Measurements from ENCODE around the gene TENM3.
"Not testable (repeated sequence)": the region's sequence is repeated elsewhere in the genome, so short reads cannot be mapped to it uniquely, and the experiment has no call there.

TENM3 gene

GRCh38 chr4:182228991-182229577 is 14.1 kb upstream of the TENM3 start:
- no peak for DNase-seq

DNA sequence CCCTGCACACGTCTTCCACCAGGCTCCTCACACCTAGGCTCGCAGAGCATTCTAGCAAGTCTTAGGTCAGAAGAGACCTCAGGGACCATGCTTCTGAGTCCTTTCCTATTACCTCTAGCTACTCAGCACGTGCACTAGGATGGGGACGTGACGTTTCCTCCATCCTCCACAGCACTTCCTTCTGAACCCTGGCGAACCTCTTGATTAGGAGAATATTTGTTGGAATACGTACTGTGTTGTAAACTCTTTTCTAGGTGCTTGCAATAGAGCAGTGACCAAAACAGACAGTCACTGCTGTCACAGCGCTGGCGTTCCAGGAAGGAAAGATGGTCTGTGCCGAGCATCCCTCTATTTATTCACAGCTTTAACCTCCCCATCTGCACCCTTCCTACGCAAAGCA is 12.9 kb upstream of the TENM3 start:
- DNase-seq, result no peak

GRCh38 chr4:182231080-182231479 is 12.1 kb upstream of the TENM3 start:
- DNase-seq, result no peak

DNA sequence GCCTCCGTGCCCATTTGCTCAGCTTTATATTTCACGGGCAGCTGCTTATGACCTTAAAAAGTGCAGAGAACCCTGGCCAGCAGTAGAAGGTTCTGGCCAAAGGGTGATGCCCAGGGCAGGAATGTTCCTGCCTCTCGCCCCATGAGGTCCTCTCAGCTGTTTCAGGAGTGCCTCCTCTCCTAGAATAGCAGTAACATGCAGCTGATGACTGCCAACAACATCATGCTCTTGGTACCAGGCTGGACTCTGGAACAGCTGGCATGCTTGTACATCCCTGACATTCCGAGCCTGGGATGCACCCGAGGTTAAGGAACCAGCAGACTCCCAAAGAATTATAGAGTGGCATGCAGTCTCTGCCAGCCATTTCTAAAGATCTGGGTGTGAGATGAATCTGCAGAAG is 11.7 kb upstream of the TENM3 start:
- DNase-seq, result no peak

DNA sequence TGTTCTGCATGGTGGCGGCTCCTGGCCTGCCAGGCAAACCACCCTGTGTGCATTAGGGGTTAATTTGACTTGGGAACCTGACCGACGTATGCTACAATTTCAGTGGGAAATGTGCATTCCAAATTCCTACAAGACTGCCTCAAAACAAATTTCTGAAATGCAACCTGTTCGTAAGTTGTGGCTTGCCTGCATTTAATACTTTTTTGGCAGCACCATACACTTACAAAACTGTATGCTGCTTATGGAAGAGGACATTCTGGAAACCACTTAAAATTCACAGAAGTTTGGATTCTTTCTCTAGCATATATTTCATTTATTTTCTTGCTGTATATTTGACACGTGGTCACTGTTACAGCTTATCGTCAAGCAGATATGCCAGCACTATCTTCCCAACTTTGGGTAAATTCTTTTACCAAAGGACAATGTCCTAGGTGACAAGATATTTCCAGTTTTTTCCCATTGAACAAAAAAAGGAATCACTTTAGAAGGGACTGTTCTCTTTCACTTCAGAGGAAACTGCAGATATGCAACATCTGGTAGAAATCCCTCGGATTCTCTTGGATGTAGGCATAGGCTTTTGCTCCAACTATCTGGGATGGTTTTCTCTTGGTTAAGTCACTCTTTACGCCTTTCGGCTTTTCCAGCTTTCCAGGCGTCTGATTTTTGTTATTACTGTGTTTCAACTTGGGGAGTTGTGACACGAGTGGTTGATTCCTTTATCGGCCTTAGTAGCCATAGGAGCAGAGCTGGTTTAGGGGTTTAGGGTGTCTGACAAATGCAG is 9.7 kb upstream of the TENM3 start:
- DNase-seq, result no peak

- no peak for DNase-seq
Measured at GRCh38 chr4:182235021-182235795, 8.0 kb upstream of the TENM3 start.

- no peak for DNase-seq
Measured at GRCh38 chr4:182236186-182236585, 7.0 kb upstream of the TENM3 start.

DNA sequence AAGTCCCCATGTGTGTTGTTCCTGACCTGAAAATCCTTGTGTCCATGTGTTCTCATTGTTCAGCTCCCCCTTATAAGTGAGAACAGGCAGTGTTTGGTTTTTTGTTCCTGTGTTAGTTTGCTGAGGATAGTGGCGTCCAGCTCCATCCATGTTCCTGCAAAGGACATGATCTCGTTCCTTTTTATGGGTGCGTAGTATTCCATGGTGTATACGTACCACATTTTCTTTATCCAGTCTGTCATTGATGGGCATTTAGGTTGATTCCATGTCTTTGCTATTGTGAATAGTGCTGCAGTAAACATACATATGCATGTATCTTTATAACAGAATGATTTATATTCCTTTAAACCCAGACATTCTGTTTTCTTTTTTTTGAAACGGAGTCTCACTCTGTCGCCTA is 6.2 kb upstream of the TENM3 start:
- not testable (repeated sequence) for DNase-seq

DNA sequence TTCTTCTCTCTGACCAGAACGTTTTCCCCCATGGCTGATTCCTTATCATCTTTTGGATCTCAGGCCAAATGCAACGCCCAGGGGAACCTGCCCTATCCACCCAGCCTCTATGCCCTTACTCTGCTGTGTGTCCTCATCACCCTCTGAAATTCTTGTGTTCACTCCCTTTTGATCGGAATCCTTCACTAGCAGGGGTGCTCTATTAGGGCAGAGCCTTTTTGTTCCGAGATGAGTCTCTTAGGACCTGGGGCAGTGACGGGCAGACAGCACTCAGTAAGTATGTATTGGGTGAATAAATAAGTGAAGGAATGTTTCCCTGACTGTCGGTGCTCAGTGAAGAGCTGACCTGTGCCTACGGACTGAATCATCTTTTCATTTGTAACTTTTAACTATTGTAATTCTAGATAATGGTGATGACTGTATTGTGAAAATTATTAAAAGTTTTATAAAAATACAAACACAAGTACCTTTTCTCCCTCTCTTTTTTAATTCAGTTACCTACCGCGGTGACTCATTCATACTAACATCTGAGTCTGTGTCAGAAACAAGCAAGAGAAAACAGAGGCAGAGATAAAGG is 4.8 kb upstream of the TENM3 start:
- no peak for DNase-seq

GRCh38 chr4:182240161-182241130 is 2.8 kb upstream of the TENM3 start:
- no peak for DNase-seq

- not testable (repeated sequence) for DNase-seq
Measured at GRCh38 chr4:182242260-182242659, 942 bp upstream of the TENM3 start.

- no peak for DNase-seq
Measured at GRCh38 chr4:182242787-182243186, 415 bp upstream of the TENM3 start.

DNA sequence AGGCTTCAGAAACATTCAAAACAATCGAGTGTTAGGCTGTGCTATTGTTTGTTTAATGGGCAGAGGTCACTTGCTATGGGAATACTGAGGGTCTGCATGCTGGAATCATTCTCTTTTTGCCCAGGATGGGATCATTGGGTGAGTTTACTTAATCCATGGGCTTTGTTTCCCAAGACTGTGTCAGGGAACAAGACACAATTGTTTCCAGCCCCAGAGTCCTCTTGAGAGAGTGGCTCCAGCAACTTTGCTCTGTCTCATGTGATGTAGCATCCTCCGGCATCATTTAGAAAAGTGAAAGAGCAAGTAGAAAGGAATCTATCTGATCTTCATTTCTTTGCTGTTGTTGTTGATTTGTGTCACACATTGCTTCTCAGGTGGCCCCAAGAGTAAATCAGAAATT is 1.8 kb downstream of the TENM3 start:
- DNase-seq, result no peak

DNA sequence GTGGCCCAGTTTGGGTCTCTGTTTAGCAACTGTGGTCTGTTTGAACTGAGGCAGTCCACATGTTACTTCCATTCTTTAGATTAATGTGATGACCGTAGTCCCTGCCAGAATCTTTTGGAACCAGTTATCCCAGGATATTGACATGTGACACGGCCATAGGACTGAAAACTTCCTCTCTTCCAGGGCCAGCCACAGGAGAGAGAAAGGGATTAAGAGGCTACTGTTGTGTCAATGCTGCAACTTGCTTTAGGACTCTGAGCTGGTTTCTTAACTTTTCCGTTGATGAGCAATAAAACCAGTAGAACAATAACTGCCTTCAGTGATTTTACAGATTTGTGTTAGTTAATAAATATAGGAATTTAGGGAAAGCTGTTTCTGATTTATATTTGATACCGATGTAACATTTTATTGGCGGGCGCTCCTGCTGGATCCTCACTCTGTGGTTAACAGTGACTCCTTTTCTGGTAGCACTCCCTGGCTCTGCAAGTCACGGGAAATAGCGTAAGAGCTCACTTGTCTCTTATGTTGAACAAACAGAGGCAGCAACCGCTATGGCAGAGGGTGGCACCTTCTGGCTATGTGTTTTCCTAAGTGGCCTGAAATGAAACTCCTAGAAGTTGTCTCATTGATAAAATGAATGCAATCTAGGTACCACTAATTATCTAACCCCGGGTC is 2.5 kb downstream of the TENM3 start:
- DNase-seq, result no peak

DNA sequence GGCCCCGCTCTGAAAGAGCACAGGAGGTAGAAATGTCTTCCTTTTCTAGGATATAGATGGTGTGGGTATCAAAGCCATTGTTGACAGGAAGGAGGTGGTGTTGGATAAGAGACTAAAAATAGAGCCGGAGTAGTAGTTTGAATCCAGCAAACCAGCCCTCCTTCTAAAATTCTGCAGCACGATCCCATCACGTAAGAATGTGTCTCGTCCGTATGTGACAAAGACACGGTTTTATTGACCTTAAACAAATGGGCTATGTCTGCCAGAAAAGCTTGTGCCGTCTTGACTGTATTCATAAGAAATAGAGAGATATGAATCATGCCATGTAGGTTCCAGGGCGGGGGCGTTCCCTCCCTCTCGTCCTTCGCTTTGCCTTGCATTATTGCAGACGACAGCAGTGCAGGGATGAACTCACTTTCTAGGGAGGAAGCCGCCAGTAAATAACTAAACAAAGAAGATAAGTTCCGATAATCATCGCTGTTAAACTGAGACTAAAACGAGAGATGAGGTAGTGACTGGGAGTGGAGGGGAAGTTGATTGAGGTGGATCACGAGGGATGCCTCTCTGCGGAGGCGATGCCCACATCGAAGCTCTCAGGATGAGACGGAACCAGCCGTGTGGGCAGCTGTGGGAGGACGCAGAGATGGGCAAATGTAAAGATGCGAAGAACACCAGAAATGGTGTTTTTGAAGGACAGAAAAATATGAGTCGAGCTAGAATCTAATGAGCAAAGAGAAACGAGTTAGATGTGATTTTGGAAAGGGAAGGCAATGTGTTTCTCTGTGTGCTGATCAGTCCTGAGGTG is 3.4 kb downstream of the TENM3 start:
- DNase-seq, result no peak

DNA sequence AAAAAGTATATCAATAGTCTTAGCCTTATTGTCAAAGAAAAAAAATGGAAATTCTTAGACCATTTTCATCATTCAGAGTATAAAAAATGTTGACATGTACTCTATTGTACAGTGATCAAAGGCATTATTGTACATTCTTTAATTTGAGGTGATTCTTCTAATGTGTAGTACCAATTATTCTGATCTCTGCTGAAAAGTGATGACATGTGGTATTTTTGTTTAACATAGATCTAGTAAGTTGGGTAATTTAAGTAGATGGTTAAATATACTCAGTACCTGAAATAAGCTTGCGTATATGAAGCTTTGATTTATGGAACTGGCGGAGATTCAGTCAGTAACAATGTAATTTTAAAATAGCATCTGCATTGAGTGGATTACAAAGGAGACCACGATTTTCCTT is 5.1 kb downstream of the TENM3 start:
- no peak for DNase-seq

DNA sequence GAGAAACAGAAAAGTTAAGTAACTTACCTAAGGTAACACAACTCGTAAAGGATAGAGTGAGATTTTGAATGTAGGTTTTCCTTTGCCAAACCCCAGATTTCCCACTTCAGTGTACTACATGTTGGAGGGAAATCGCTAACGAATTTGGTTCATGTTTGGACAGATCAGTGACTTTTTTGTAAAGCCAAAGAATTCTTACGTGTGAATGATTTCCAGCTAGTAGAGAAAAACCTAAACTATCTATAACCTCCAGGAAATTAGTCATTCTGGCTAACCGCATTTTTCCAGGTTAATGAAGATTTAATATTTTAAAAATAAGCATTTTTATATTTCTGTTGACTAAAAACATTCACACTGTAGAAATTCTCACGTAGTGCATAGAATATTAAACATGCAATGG is 7.2 kb downstream of the TENM3 start:
- no peak for DNase-seq

GRCh38 chr4:182251116-182251515 is 7.9 kb downstream of the TENM3 start:
- no peak for DNase-seq

- no peak for DNase-seq
Measured at GRCh38 chr4:182252220-182252619, 9.0 kb downstream of the TENM3 start.

DNA sequence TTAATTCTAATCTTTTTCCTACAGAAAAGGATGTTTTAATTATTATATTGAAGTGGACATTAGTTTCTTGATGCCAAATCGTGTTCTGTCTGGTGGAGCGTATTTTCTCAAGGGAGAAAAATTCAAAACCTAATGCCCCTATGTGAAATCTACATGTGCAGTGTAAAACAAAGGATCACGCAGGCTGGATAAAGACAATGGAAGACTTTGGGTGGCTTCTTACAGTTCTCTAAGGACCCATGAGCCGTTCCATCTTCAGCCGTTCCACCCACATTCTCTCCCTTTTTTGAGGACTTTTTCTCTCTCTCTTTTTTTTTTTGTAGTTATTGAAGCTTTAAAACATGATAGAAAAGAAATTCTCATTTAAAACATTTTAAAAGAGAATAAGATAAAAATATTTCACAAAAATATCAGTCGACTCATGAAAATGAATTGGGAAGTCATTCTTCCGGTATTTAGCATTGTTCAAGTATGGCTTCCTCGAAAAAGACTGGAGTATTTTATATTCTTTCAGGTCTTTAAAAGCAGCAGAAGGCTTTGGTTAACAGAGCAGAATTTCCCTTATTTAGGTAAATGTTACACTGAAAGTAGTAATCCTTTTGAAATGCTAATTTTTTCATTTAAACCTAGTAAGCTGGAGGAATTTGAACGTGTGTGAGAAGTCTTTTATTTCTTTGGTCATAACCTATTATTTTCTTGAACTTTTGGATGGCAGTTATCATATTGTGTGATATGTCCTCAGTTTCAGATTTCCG is 11.0 kb downstream of the TENM3 start:
- DNase-seq, result no peak

Measured in suppressor macrophage treated with lipopolysaccharide for 4 hours (primary cell).